Measurements from ENCODE around the gene MRNIP.

DNA sequence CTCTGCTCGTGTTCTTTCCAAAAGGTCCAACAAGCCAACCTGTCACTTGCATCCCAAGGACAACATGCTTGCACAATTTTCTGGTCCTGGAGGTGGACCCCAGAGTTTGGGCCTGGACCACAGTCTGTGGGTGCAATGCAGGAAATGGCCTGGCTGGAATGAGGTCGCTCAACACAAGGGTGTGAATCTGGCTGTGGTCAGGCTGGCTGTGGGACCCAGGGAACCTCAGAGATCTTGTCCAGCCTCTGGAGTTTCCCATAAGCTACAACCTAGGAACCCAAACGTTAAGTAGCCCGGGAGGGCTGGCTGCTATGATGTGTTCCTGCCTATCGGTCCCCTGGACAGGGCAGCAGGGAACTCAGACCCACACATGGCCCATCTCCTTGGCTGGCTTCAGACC lies 33.6 kb upstream of the MRNIP start:
- TF ChIP-seq, protein P1, sequence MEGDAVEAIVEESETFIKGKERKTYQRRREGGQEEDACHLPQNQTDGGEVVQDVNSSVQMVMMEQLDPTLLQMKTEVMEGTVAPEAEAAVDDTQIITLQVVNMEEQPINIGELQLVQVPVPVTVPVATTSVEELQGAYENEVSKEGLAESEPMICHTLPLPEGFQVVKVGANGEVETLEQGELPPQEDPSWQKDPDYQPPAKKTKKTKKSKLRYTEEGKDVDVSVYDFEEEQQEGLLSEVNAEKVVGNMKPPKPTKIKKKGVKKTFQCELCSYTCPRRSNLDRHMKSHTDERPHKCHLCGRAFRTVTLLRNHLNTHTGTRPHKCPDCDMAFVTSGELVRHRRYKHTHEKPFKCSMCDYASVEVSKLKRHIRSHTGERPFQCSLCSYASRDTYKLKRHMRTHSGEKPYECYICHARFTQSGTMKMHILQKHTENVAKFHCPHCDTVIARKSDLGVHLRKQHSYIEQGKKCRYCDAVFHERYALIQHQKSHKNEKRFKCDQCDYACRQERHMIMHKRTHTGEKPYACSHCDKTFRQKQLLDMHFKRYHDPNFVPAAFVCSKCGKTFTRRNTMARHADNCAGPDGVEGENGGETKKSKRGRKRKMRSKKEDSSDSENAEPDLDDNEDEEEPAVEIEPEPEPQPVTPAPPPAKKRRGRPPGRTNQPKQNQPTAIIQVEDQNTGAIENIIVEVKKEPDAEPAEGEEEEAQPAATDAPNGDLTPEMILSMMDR (IDR thresholded peaks at IDR 0.05): no peak
- TF ChIP-seq POLR2A (IDR thresholded peaks at IDR 0.05): no peak
